MCF 10A (cell line): Measurements from ENCODE around the gene SAPCD1. TPM values are rescaled to one million over a fixed set of nuclear protein-coding genes. Genes with fewer than 3 reads are reported as not detected.
A peak's percentile ranks its signal among the peaks of the same experiment; 100 is the strongest.

Experiments used
- BruUV-seq: library from RNA; stranded (reverse); fragments of 400-500 nt; replicated peaks from 2 replicates; lab custom pipeline; 2021; lab: Mats Ljungman, UMichigan
- CTCF ChIA-PET: fragments of 300-600 bp; sonication (Branson Sonifier 250); formaldehyde crosslinking; extraction: SDS; loops from one replicate; lab custom pipeline; 2021; ENCODE audit warnings: antibody characterized with exemption, inconsistent platforms; lab: Yijun Ruan, JAX
- POLR2A ChIA-PET: fragments of 300-600, 350-650 bp; sonication (Branson Sonifier 250); formaldehyde crosslinking; extraction: SDS; loops from one replicate; lab custom pipeline; 2020; ENCODE audit warnings: antibody characterized with exemption, inconsistent platforms; lab: Yijun Ruan, JAX
- DNase-seq: peaks from one replicate; pipeline ENCODE4 v3.0.0-alpha.2; 2018; ENCODE audit not compliant: unreplicated experiment
- H3K27ac Mint-ChIP-seq: one replicate; pipeline ENCODE4 v1.8.0; 2022; ENCODE audit warnings: mild to moderate bottlenecking, low read depth, mixed read lengths; ENCODE audit not compliant: unreplicated experiment
- H3K27me3 Mint-ChIP-seq: one replicate; pipeline ENCODE4 v1.8.0; 2022; ENCODE audit warnings: mixed read lengths; ENCODE audit not compliant: insufficient read depth, unreplicated experiment
- H3K36me3 Mint-ChIP-seq: one replicate; pipeline ENCODE4 v1.8.0; 2022; ENCODE audit warnings: mild to moderate bottlenecking, moderate library complexity, mixed read lengths; ENCODE audit not compliant: insufficient read depth, unreplicated experiment
- H3K4me1 Mint-ChIP-seq: one replicate; pipeline ENCODE4 v1.8.0; 2022; ENCODE audit warnings: mixed read lengths; ENCODE audit not compliant: insufficient read depth, unreplicated experiment
- H3K4me3 Mint-ChIP-seq: one replicate; pipeline ENCODE4 v1.8.0; 2022; ENCODE audit warnings: mild to moderate bottlenecking, moderate library complexity, mixed read lengths; ENCODE audit not compliant: unreplicated experiment
- H3K9me3 Mint-ChIP-seq: one replicate; pipeline ENCODE4 v1.8.0; 2022; ENCODE audit warnings: mixed read lengths; ENCODE audit not compliant: unreplicated experiment
- intact Hi-C: fragments of 100-400 bp; cut with micrococcal nuclease; formaldehyde crosslinking; loops from 2 replicates; pipeline ENCODE4 v1.14.1; 2022
- total RNA-seq: library from RNA; stranded (reverse); gene quantifications from 2 replicates; pipeline ENCODE4 v1.2.3, GENCODE V29; 2022
- TF ChIP-seq, protein P1 (sequence below): fragments of 200-600 bp; IDR thresholded peaks from one replicate; pipeline ENCODE4 v1.8.0; 2022; ENCODE audit warnings: antibody characterized with exemption, mild to moderate bottlenecking; ENCODE audit not compliant: unreplicated experiment

Gene SAPCD1
- total RNA-seq, 1 experiment from 2014 or later: 5.1 TPM

DNA sequence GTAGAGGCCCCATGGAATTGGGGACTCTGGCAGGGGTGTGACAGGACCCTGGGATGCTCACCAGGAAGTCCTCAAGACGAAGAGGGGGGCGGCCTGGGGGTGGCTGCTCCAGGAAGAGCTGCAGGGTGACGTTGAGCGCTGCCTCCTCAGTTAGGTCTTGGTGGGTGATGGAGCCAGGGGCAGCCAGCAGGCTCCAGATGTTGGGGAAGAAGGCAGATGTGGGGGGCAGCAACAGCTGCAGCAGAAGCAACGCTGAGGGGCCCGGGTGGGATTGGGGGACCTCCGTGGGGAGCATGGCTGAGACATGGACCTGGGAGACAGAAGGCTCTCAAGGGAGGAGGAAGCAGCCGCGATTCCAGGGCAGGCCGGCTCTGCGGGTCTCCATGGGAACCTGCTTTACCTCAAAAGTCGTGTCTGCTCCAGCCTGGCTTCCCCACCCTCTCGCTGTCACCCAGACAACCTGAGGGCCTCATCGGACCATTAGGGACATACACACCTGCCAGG lies 14.1 kb downstream of the SAPCD1 start:
- BruUV-seq: no TSS peak
- H3K4me1 Mint-ChIP-seq: peaks cover 26% of the 10 kb centered on the region
- H3K36me3 Mint-ChIP-seq: peaks cover 27% of the 10 kb centered on the region
- intact Hi-C loops: loop anchor here (10.0 kb wide), 1 partner anchor 232 kb away; the partner anchor contains the start of genes ATP6V1G2, DDX39B and NFKBIL1
- TF ChIP-seq, protein P1, sequence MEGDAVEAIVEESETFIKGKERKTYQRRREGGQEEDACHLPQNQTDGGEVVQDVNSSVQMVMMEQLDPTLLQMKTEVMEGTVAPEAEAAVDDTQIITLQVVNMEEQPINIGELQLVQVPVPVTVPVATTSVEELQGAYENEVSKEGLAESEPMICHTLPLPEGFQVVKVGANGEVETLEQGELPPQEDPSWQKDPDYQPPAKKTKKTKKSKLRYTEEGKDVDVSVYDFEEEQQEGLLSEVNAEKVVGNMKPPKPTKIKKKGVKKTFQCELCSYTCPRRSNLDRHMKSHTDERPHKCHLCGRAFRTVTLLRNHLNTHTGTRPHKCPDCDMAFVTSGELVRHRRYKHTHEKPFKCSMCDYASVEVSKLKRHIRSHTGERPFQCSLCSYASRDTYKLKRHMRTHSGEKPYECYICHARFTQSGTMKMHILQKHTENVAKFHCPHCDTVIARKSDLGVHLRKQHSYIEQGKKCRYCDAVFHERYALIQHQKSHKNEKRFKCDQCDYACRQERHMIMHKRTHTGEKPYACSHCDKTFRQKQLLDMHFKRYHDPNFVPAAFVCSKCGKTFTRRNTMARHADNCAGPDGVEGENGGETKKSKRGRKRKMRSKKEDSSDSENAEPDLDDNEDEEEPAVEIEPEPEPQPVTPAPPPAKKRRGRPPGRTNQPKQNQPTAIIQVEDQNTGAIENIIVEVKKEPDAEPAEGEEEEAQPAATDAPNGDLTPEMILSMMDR: no peak
- ChIA-PET POLR2A (interaction anchor here (0.9 to 2.2 kb wide), 7 partner anchors 12 to 59 kb away, joined by 4 to 14 read pairs (median 6); partner anchors contain the start of genes CLIC1 and HSPA1B), CTCF (no interaction called here)
- H3K9me3 Mint-ChIP-seq: no peaks in the 10 kb centered on the region
- H3K27ac Mint-ChIP-seq: no peak overlapping the region
- DNase-seq: no peak
- H3K27me3 Mint-ChIP-seq: no peaks in the 10 kb centered on the region
- H3K4me3 Mint-ChIP-seq: peak overlapping the region; percentile 26

- POLR2A ChIA-PET: interaction anchor here (0.7 to 2.2 kb wide), 21 partner anchors 9 to 125 kb away, joined by 3 to 14 read pairs (median 4); partner anchors contain the start of genes C6orf47, CLIC1, HSPA1A and HSPA1B
- Mint-ChIP-seq H3K4me1 (peaks cover 26% of the 10 kb centered on the region), H3K9me3 (no peaks in the 10 kb centered on the region), H3K27ac (no peak within 1 kb of the TSS), H3K27me3 (no peaks in the 10 kb centered on the region), H3K36me3 (peaks cover 28% of the 10 kb centered on the region), H3K4me3 (peak within 1 kb of the TSS; percentile 26)
- TF ChIP-seq, protein P1: no peak
- peak; percentile 95 for DNase-seq
- BruUV-seq: no TSS peak
- intact Hi-C loops: loop anchor here (1.0 to 10.0 kb wide), 2 partner anchors 14 to 232 kb away; partner anchors contain the start of genes ATP6V1G2, DDX39B and NFKBIL1
- CTCF ChIA-PET: interaction anchor here (0.5 to 1.8 kb wide), 3 partner anchors 14 to 1879 kb away, joined by 3 to 8 read pairs (median 4); no protein-coding TSS in a partner anchor
Measured at GRCh38 chr6:31776989-31777666, 14.7 kb downstream of the SAPCD1 start, which contains the start of gene VWA7. VWA7 (minus strand) TSS chr6:31777328; CDS start chr6:31776779, 549 bp downstream.

DNA sequence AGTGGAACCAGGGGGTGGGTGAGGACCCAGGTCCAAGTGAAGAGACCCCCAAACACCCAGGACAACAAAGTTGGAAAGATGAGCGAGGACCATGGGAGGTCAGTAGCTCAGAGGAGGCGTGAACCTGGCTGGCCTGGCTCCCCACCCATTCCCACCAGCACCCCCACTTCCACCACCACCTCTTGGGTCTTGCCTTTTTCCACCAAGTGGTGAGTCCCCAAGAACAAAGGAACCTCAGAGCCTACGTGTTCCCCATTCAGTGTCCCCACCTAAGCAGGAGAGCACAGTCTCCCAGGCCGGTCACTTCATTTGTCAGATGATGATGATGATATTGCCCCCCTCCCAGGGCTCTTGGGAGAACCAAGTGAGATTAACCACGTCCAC lies 15.2 kb downstream of the SAPCD1 start:
- Mint-ChIP-seq H3K9me3 (no peaks in the 10 kb centered on the region), H3K36me3 (peaks cover 33% of the 10 kb centered on the region), H3K4me1 (peaks cover 24% of the 10 kb centered on the region), H3K27ac (no peak overlapping the region), H3K27me3 (no peaks in the 10 kb centered on the region), H3K4me3 (no peak overlapping the region)
- POLR2A ChIA-PET: interaction anchor here (0.6 to 2.2 kb wide), 21 partner anchors 9 to 193 kb away, joined by 3 to 14 read pairs (median 4); partner anchors contain the start of genes C6orf47, CLIC1, HSPA1A and HSPA1B
- TF ChIP-seq, protein P1: no peak
- intact Hi-C loops: loop anchor here (1.0 to 10.0 kb wide), 2 partner anchors 14 to 233 kb away; partner anchors contain the start of genes ATP6V1G2, DDX39B and NFKBIL1
- no TSS peak for BruUV-seq
- DNase-seq: no peak
- CTCF ChIA-PET: interaction anchor here (0.5 to 1.8 kb wide), 3 partner anchors 13 to 1878 kb away, joined by 3 to 8 read pairs (median 4); no protein-coding TSS in a partner anchor
